MM.1S (cell line): ENCODE data around the gene NAGA.
A peak's percentile ranks its signal among the peaks of the same experiment; 100 is the strongest.

ENCODE experiments used
- DNase-seq: peaks from one replicate; pipeline ENCODE4 v3.0.0-alpha.2; 2015
- H2AFZ ChIP-seq: fragments of 300-600 bp; sonication (generic); 2 replicates; pipeline ENCODE4 v1.6.0; 2016; ENCODE audit warnings: antibody characterized with exemption, low read length
- H3F3A ChIP-seq: fragments of 300-600 bp; sonication (generic); 2 replicates; pipeline ENCODE4 v1.6.1; 2016; ENCODE audit warnings: mild to moderate bottlenecking, antibody characterized with exemption, low read length, moderate library complexity, mixed read lengths; ENCODE audit not compliant: insufficient read depth
- H3K27ac ChIP-seq: fragments of 300-600 bp; sonication (generic); 2 replicates; pipeline ENCODE4 v1.5.1; 2016; ENCODE audit warnings: mild to moderate bottlenecking, low read length
- H3K27me3 ChIP-seq: fragments of 300-600 bp; sonication (generic); replicated peaks from 2 replicates; pipeline ENCODE4 v1.6.0; 2016; ENCODE audit warnings: low read length; ENCODE audit not compliant: insufficient read depth
- H3K36me3 ChIP-seq: fragments of 300-600 bp; sonication (generic); replicated peaks from 2 replicates; pipeline ENCODE4 v1.6.1; 2016; ENCODE audit warnings: mild to moderate bottlenecking, low read length, mixed read lengths; ENCODE audit not compliant: insufficient read depth
- H3K4me1 ChIP-seq: fragments of 300-600 bp; sonication (generic); 2 replicates; pipeline ENCODE4 v1.6.1; 2016; ENCODE audit warnings: low read length, mixed read lengths
- H3K4me2 ChIP-seq: fragments of 300-600 bp; sonication (generic); 2 replicates; pipeline ENCODE4 v1.6.0; 2016; ENCODE audit warnings: low read depth, low read length
- H3K4me3 ChIP-seq: fragments of 300-600 bp; sonication (generic); 2 replicates; pipeline ENCODE4 v1.5.1; 2016; ENCODE audit warnings: low read length, mixed read lengths
- H3K79me2 ChIP-seq: fragments of 300-600 bp; sonication (generic); 2 replicates; pipeline ENCODE4 v1.6.1; 2016; ENCODE audit warnings: mixed run types, low read length, mixed read lengths
- H3K9ac ChIP-seq: fragments of 300-600 bp; sonication (generic); 2 replicates; pipeline ENCODE4 v1.6.1; 2016; ENCODE audit warnings: low read length, mixed read lengths
- H3K9me2 ChIP-seq: fragments of 300-600 bp; sonication (generic); replicated peaks from 2 replicates; pipeline ENCODE4 v1.6.1; 2016; ENCODE audit warnings: mild to moderate bottlenecking, low read length, mixed read lengths; ENCODE audit not compliant: insufficient read depth
- H3K9me3 ChIP-seq: fragments of 300-600 bp; sonication (generic); replicated peaks from 2 replicates; pipeline ENCODE4 v1.6.1; 2016; ENCODE audit warnings: mild to moderate bottlenecking, low read length, mixed read lengths; ENCODE audit not compliant: insufficient read depth
- H4K20me1 ChIP-seq: fragments of 300-600 bp; sonication (generic); 2 replicates; pipeline ENCODE4 v1.6.1; 2016; ENCODE audit warnings: mild to moderate bottlenecking, low read length, moderate library complexity, mixed read lengths; ENCODE audit not compliant: insufficient read depth
- EZH2 ChIP-seq: fragments of 300-600 bp; sonication (generic); optimal IDR thresholded peaks from 2 replicates; pipeline ENCODE3; 2017; ENCODE audit warnings: low read depth, mild to moderate bottlenecking, antibody characterized with exemption, low read length, mixed read lengths
- EZH2phosphoT487 ChIP-seq: fragments of 300-600 bp; sonication (generic); IDR thresholded peaks from 2 replicates; pipeline ENCODE4 v1.6.1; 2018; ENCODE audit warnings: antibody characterized with exemption, low read length
- TF ChIP-seq, protein P1 (sequence below): fragments of 300-600 bp; sonication (generic); IDR thresholded peaks from 2 replicates; pipeline ENCODE4 v1.5.1; 2016; ENCODE audit warnings: antibody characterized with exemption, low read length, mixed read lengths

NAGA gene

DNA sequence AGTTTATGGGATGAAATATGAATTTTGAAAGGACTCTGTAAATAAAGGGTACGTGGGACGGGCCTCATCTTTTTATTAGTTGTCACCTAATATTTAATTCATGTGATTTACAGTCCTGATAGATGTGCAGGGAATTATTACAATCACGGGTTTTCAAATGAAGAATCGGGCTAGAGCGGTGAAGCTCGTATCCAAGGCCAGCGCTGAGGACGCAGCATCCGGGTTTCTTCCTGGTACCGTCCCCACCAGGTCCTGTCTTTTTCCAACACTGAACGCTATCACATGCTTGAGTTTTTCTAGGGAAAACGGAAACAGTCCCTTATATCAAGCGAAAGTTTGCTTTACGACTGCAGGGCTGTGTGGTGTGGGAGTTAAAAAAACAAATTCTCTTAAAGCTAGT is 9.7 kb upstream of the NAGA start:
- no peaks in the 10 kb centered on the region for H3K9me3 ChIP-seq
- no peak for TF ChIP-seq EZH2
- TF ChIP-seq, protein P1, sequence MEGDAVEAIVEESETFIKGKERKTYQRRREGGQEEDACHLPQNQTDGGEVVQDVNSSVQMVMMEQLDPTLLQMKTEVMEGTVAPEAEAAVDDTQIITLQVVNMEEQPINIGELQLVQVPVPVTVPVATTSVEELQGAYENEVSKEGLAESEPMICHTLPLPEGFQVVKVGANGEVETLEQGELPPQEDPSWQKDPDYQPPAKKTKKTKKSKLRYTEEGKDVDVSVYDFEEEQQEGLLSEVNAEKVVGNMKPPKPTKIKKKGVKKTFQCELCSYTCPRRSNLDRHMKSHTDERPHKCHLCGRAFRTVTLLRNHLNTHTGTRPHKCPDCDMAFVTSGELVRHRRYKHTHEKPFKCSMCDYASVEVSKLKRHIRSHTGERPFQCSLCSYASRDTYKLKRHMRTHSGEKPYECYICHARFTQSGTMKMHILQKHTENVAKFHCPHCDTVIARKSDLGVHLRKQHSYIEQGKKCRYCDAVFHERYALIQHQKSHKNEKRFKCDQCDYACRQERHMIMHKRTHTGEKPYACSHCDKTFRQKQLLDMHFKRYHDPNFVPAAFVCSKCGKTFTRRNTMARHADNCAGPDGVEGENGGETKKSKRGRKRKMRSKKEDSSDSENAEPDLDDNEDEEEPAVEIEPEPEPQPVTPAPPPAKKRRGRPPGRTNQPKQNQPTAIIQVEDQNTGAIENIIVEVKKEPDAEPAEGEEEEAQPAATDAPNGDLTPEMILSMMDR: no peak
- TF ChIP-seq EZH2phosphoT487: no peak
- peak overlapping the region; percentile 94 for H3K4me3 ChIP-seq
- H3K27me3 ChIP-seq: no peaks in the 10 kb centered on the region
- H4K20me1 ChIP-seq: no peaks in the 10 kb centered on the region
- H3F3A ChIP-seq: peaks cover 19% of the 10 kb centered on the region
- H3K4me1 ChIP-seq: peaks cover 7% of the 10 kb centered on the region
- H3K36me3 ChIP-seq: no peaks in the 10 kb centered on the region
- H3K4me2 ChIP-seq: peak overlapping the region; percentile 91
- peak; percentile 16 for DNase-seq
- peak overlapping the region; percentile 94 for H3K9ac ChIP-seq
- H3K79me2 ChIP-seq: peaks cover 47% of the 10 kb centered on the region
- no peaks in the 10 kb centered on the region for H3K9me2 ChIP-seq
- peak overlapping the region; percentile 84 for H3K27ac ChIP-seq
- peak overlapping the region; percentile 91 for H2AFZ ChIP-seq

DNA sequence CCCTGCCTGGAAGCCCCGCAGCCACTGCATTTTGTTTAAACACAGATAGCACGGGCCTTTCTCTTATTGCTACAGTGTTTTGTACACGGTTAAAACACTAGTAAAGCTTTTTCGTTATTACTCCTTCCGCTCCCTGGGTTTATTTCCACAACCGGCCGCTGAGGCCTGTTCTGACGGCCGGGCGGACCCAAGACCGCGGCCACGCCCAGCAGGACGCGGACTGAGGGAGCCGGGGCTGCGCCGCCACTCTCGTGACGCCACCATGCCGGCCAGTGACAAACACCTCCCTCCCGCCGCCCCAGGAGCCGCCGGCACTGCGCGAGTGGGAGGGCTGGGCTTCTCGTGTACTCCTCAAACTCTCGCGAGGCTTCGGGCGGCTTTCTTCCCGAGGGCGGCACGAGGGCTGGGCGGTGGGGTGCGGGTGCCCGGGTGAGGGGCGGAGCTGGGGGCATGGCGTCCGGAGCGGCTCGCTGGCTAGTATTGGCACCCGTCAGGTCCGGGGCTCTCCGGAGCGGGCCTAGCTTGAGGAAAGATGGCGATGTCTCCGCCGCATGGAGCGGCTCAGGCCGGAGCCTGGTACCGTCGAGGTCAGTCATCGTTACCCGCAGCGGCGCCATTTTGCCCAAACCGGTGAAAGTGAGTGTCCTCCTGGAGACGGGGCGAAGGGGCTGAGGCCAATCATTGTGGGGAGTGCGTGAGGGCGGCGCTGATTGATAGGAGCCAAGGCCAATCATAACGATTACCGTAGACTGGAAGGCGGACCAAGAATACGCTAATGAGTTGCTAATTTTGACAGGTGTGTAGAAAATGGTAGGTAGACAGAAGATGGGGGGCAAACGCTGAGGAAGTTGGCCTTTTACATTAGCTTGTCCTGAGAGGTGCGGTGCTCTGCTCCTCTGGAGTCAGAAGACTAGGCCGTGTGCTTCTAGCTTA is 9.0 kb upstream of the NAGA start, which contains the start of gene SMDT1:
TSS of gene SMDT1 (plus strand) at position 382 of the 933 bp plus-strand sequence. CDS start at position 451, 69 bp downstream.
- Histone ChIP-seq H3F3A (peaks cover 19% of the 10 kb centered on the region), H2AFZ (peak within 1 kb of the TSS; percentile 91), H3K9me3 (no peaks in the 10 kb centered on the region), H3K4me3 (peak within 1 kb of the TSS; percentile 94), H3K4me1 (peaks cover 7% of the 10 kb centered on the region), H3K27me3 (no peaks in the 10 kb centered on the region), H3K9ac (peak within 1 kb of the TSS; percentile 94), H3K9me2 (no peaks in the 10 kb centered on the region), H4K20me1 (no peaks in the 10 kb centered on the region), H3K36me3 (no peaks in the 10 kb centered on the region), H3K4me2 (peak within 1 kb of the TSS; percentile 92), H3K79me2 (peaks cover 43% of the 10 kb centered on the region), H3K27ac (peak within 1 kb of the TSS; percentile 84)
- DNase-seq: peak; percentile 99
- TF ChIP-seq EZH2phosphoT487 (no peak), EZH2 (no peak)
- TF ChIP-seq, protein P1: no peak

DNA sequence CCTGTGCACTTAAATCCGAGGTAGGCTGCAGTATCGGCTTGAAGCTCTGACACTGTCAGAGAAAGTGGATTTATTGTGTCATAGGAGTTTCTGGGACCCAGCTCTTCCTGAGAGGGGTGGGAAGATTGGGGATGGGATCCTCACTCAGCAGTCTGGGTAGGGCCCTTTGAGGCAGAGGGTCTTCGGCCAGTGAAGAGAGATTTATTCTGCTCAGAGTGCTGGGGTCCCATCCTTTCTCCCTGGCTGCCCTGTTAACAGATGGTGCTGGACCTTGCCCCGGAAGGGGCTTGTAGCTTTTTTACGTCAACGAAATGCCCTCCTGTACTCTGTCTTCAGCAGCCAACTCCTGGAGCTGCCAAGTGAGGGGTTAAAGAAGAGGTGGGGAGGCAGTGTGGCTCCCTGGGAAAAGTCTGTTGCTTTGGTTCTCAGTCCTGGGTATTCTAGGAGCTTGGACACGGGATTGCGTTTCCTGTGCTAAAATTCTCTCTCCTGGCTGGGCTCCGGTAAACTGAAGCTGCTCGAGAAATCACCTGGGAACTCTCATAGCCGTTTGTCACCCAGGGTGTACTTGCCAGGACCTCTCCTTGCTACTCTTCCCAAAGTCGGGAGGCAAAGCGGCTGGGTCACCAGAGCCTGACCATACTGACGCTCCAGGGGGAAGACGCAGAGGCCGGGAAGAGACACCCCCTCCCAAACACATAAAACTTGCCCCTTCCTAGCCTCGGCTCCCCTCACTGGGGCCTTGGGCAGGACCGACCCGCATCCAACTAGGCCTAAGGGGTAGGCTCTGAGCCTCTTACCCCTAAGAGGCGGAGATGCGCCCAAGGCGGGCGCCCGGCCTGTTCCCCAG is 8.1 kb upstream of the NAGA start:
- H3K9me2 ChIP-seq: no peaks in the 10 kb centered on the region
- H3K36me3 ChIP-seq: no peaks in the 10 kb centered on the region
- no peak for DNase-seq
- peak overlapping the region; percentile 92 for H3K4me2 ChIP-seq
- peaks cover 18% of the 10 kb centered on the region for H3F3A ChIP-seq
- peak overlapping the region; percentile 84; the same call in 1 of the 2 replicates for H3K27ac ChIP-seq
- peaks cover 7% of the 10 kb centered on the region for H3K4me1 ChIP-seq
- H3K4me3 ChIP-seq: peak overlapping the region; percentile 94
- H3K9me3 ChIP-seq: no peaks in the 10 kb centered on the region
- H3K79me2 ChIP-seq: peaks cover 36% of the 10 kb centered on the region
- peak overlapping the region; percentile 91 for H2AFZ ChIP-seq
- H3K9ac ChIP-seq: peak overlapping the region; percentile 94
- TF ChIP-seq EZH2 (no peak), EZH2phosphoT487 (no peak)
- TF ChIP-seq, protein P1: no peak
- H3K27me3 ChIP-seq: no peaks in the 10 kb centered on the region
- no peaks in the 10 kb centered on the region for H4K20me1 ChIP-seq
